Activated CD4-positive, alpha-beta T cell treated with anti-CD3 and anti-CD28 coated beads for 48 hours (primary cell): ENCODE results near the gene SPX.

Source experiments
- DNase-seq: peaks from one replicate; pipeline ENCODE4 v3.0.0-alpha.2; 2020

Gene SPX

DNA sequence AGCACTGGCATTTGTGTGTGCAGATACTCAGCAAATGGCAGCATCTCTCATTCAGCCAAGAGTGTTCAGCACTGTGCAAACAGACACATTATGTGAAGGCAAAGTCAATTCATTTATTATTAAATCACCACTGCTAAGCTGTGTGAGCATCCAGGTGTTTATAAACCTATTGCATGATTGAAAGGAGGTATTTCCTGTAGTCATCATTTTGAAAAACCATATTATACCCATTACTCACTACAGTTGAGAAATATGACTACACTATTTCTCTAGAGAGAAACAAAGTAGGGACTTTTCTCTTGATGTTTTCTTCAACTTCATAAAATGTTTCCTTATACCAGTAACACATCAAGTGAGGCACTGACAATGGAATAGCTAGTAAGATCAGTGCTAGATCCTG is 13.7 kb downstream of the SPX start:
- no peak for DNase-seq

DNA sequence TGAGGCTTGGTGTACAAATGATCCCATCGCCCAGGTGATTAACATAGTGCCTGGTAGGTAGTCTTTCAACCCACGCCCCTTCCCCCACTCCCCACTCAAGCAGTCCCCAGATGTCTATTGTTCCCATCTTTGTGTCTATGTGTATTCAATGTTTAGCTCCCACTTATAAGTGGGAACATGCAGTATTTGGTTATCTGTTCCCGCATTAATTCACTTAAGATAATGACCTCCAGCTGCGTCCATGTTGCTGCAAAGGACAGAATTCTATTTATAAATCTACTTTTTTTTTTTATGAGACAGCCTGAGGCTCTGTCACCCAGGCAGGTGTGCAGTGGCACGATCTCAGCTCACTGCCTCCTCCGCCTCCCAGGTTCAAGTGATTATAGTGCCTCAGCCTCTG is 15.7 kb downstream of the SPX start:
- DNase-seq = no peak

DNA sequence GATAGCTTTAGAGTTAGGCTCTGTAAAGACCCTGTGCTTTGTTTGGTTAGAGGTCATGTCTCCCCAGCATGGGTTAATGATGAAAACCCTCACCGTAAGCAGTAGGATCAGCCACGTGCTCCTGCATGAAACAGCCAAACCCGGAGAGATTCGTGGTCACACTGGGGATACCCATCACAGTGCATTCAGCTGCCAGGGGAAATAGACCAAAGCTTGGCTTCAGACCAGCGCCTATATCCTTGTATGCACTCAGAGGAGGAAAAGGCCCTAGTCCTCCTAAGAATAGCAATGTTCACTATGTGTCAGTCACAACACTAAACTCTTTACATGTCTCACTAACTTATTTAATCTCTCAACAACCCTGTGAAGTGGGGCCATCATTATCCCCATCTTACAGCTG is 16.3 kb downstream of the SPX start:
- no peak for DNase-seq

DNA sequence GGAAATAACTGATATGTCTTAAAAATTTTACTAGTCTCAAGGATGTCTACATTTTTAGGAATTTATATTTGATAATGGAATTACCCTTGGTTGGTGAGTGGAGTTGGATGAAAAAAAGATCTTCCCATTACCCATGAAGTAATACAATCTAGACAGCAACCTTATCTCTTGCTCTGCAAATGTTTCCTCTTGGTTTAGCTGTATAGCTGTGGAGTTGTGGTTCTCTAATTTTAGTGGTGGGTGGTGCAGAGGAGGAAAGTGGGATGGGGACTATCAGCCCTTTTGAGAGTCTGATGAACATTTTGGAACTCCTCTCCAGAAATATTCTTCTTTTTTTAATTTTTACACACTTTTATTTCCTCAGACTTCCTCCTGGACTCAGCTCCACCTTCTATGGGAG is 17.1 kb downstream of the SPX start:
- DNase-seq = no peak

DNA sequence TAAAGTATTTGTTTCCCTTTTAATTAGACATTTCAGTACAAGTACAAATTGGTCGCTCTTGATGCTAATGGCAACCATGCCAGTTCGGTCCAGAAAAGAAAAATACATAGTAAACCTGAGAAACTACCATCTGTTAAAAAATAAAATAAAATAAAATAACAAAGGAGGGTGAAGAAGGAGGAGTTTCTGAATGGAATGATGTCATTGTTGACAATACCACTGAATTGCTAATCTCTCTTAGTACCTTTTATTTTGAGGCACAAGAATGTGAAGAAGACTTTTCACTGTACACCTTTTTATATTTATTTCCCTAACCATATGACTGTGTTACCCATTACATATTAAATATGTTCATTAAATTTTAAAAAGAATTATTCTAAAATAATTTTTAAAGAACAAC is 19.5 kb downstream of the SPX start:
- no peak for DNase-seq

DNA sequence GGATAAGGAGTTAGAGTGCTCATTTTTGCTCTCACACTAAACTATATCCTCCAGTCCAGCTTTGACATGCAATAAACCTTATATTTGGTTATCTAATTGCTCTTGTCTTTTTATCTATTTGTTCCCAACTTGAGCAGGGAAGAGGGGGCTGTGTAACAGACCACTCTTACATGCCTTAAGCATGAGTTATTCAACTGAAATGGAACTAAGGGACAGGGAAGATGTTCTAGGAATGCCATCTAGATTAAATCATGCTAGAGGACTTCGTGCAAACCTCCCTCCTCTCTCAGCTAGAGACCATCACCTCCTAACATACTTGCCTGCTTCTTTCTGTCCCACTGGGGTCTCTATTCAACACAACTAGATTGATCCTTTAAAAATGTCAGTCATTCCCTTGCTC is 20.6 kb downstream of the SPX start:
- no peak for DNase-seq

DNA sequence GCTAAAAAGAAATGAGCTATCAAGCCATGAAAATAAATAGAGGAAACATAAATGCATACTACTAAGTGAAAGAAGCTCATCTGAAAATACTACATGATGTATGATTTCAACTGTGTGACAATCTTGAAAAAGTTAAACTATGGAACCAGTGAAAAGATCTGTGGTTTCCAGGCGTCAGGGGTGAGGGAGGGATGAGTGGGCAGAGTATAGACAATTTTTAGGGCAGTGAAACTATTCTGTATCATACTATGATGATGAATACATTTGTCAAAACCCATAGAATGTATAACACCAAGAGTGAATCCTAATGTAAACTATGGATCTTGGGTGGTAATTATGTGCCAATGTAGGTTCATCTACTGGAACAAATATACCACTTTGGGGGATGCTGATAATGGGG is 21.3 kb downstream of the SPX start:
- DNase-seq = peak; percentile 41

DNA sequence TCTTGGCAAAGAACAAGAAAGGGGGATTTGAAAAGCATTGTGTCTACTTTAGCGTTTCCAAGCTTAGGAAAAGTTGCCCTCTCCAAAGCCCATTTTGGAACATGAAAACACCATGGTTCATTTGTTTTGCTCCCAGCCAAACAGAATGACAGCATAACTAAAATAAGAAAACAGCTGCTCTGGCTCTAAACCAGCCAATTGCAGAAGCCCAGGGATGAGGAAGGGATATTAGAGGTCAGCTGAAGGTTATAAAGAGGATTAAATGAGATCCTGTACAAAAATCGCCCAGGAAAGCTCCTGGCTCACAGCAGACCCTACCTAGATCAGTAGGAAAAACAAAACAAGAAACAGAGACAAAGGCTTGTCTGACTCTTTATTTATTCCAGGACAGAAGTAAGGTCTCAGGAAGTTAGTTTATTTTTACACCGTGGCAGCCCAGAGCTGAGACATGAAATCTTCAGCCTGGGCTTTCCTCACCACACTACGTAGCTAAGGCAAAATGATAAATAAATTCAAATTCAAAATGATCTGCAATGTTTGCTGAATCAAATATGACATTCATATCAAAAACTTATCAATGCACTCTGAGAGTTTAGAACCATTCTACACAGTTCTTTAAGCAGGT is 25.9 kb downstream of the SPX start:
- DNase-seq = no peak

DNA sequence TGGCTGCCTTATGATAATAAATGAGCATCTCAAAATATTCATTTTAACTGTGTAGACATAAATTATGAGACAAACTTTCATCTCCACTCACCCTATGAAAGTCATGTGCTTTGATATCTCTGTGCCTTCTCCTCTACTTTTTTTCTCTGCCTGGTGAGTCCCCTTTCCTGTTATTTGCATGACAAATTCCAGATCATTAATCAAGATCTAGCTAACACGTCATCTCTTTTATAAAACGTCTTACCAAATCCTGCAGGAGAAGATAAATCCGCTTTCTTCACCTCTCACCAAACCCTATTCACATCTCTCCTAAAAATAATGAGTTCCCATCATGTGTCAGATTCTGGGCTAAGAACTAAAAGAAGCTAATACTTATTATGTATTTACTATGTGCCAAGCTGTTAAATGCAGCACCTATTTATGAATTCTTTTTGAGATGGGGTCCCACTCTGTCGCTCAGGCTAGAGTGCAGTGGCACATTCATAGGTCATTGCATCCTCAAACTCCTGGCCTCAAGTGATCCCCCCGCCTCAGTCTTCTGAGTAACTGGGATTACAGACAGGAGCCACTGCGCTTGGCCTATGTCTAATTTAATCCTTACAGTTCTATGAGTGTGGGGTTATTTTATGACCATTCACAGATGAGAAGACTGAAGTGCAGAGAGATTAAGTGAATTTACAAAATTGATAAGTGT is 26.7 kb downstream of the SPX start:
- DNase-seq = no peak

DNA sequence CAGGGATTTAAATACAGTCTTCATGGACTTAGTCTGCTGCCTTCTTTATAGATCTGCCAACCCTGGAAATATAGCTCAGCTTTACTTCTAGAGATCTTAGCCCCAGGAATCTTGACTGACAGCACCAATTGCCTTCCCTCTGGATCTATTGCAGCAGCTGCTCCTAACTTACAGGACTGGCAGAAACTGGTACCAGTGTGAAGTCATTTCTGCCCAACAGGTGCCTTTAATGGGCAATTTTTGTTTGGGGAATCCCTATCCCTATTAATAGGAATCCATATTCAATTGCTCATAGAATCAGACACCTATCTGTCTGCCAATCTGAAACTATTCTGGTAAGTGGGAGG is 27.2 kb downstream of the SPX start:
- DNase-seq = no peak

DNA sequence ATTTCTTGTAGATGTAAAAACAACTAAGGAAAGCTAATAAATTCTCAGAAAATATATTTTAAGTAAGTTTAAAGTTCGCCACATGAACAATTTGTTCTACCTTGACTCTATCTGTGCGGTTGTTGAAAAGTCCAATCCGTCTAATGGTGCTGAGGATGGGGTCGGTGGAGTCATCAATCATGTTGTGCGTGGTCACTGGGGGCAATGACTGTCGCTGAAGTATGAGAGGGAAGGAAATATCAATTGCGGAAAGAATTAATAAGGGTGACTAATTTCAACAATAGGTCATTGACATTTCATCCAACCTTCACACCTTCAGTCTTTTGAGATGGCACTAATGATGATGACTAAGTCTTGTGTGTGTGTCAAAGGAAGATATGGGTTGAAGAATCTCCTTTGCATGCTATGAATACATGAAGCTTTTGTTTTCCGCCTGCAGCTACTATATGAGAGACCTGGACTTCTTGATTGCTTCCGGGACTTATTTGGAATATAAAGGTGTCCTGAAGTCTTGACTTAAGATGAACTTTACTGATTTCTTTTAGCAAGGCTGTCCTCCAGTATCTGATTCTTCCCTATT is 32.1 kb downstream of the SPX start:
- DNase-seq = no peak

DNA sequence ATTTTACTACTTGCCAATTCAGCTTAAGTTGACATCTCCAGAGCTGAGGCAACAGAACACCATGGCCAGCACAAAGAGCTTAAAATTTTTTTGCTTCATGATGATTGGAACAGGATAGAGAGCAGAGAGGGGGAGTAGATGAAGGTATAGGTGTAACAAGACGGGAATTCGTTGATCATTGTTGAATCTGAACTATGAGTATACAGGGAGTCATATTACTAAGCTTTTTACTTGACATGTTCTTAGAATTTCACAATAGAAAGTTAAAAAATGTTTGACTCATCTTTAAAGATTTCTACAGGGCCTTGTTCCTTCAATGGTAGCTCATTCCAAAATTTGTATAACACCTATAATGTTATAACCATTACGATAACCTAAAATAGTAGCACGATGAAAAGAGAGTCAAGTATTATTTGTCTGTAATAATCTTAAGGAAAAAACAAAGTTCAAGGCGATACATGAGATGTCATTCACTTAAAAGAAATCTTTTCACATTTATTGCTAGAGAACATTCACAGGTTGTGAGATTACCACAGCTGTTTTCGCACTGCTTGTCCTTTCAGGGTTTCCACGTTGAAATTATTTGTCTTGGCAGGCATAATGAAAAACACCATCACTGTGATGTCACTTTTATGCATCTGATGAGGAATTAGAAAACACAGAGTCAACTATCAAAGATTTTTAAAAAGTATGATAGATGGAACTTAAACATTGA is 33.9 kb downstream of the SPX start:
- DNase-seq = no peak

DNA sequence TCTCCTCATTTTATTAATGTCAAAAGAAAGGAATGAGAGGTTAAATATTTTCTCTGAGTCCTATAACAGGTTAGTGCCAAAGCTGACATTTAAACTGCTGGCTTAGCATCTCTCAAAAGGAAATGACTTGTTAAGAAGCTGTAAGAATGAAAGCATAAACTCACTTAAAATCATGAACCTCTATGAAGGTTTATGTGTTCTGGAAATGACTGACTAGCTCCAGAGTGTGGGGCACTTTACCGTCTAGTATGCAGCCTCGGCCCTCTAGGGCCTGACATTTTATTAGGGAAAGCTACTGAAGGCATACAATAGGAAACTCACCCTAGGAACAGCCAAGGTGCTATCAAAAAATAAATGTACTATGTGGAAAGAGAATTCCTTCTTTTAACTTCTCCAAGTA is 35.1 kb downstream of the SPX start:
- no peak for DNase-seq

DNA sequence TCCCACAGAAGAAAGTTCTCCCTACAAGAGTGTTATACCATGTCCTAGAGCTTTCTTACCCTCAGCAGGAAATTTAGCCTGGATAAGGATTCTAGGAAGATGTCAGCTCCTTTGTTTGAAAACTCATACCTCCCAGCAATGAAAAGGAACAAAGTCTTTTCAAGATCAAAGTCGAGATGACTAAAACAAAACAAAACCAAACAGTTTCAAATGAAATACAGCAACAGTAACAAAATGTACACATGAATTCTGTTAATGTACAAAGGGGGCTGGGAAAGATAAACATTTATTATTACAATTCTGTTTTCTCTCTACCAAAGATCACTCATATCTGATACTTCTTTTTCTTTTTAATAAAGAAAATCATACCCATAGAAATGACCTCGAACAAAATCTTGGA is 36.8 kb downstream of the SPX start:
- no peak for DNase-seq

DNA sequence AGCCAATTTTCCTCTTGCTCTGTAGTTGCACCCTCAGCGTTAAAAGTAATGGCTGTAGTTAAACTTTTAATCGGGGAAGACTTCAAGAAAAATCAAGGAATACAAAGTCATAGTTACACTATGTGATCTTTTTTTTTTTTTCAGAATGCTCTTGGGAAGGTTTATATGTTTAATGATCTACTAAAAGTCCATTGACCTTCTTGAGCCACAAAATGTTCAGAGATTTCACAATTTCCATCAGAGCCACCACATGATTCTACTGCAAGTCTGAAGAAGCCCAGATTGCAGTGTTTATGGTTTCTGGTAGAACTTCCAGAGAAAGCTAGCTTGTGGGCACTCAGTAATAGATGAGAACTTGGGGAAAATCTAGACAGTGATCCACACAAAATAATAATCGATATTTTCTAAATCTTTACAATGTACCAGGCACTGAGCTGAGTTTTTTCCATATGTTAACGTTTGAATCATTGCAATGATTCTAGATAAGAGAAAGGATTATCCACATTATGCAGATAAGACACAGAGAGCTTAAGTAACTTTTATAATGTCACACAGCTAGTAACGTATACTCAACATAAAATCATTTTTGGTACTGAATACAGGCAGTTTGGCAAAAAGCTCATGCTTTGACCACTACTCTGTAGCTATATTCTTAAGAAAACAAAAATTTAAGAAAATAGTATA is 40.3 kb downstream of the SPX start:
- DNase-seq = no peak

DNA sequence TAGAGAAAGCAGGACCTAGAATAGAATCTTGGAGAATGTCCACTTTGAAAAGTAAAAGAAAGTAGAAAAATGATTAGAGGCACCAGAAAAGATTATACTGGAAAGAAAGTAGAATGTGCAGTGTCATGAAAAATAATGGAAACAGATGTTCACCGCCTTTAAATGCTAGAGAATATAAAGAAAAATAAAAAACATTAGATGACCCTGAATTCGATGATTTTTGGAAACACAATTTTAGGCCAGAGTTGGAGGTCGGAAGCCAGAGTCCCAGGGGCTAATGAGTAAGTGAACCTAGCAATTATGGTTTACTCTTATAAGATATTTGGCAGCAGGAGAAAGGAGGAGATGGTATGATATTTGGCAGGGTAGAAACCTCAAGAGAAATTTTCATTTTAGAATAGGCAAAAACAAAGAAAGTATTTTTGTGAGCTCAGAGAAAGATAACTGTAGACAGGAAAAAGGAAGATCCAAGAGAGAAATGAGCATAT is 40.9 kb downstream of the SPX start:
- no peak for DNase-seq

DNA sequence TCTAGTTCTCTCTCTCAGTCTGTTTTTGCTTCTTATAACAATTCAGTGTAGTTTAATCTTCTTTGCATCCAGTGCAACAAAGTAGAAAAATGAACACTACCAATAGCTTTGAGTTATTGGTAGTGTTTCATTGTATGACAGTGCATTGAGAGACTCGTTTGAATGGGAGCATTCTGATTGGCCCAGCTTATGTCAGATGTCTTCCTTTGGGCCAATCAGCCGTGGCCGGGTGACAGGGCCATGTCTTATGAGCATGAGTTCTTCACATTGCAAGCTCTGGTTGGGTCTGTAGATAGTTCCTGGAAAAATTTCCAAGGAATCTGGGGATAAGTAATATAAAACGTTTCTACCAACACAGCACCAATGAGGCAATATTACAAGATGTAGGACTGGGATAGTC is 42.0 kb downstream of the SPX start:
- no peak for DNase-seq

DNA sequence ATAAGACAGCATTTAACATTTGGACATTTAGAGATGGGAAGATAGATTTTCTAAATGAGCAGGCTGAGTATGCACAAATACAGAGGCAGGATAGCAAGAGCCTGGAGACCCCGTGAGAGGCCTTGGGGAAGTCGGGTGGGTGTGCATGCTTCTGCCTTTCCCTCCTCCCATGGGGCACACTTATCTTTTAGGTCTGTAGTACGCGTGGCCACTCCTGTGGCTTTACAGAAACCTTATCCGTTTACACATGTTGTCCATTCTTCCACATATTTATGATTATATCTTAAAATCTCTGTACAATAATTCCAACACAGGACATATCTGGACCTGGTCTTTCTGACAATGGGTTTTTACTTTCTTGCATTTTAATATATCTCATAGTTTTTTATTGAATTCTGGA is 45.0 kb downstream of the SPX start:
- DNase-seq = no peak

DNA sequence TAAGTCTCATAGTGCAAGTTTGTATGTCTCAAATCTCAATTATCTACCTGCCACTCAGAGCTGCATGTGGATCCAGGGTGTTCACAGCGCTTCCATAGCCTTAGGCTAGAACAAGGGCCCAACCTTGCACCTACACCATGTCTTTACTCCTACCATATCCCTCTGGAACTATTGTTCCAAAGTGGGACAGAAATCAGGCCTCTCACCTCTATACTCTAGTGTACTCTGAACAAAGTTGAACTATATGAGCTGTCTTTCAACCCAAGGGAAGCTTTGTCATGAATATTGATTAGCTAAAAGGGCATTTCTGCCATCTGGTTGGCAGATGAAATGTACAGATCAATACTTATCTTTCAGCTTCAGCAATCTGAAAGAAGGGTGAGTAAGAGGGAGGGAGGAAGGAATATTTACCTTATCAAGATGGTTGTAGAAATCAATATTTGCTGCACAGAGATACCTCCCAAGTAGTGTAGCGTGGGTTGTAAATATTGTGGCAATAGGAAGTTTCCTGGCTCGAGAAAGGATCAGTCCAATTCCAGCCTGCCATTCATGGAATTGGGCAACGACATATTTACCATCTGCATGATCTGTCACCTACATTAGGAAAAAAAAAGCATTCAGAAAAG is 47.8 kb downstream of the SPX start:
- DNase-seq = no peak

DNA sequence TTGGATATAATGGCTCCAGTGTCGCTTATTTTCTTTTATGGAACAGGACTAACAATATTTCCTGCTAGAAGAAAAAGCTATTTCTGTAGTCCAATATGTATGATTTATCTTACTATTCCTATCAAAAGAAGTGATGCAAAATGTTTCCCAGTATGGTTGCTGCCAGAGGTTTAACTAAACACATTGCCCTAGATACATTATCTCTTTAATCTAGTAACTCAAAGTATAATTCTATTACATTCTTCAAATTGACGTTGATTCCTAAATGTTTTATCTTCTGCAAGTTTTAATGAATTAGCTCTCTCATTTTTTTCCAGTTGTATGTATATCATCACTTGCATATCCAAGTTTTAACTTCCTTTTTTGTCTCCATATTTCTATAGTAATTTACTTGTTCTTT is 50.3 kb downstream of the SPX start:
- DNase-seq = no peak

DNA sequence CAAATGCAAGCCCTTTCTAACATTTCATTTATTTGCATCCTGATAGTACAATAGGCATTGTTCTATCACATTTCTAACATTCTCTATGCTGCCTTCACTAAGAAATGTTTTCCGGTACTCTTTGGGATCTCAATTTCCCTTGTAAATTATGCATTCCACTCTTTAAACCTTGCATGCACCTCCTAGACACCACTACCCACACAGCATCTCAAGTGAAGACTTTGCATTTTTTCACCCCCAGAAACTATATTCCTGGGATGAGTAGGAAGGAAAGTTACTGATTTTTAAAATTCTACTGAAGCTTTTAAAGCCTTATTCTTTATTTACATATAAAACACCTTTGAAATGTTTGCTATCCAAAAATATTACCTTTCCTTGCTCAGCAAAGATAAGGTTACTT is 51.4 kb downstream of the SPX start:
- no peak for DNase-seq

DNA sequence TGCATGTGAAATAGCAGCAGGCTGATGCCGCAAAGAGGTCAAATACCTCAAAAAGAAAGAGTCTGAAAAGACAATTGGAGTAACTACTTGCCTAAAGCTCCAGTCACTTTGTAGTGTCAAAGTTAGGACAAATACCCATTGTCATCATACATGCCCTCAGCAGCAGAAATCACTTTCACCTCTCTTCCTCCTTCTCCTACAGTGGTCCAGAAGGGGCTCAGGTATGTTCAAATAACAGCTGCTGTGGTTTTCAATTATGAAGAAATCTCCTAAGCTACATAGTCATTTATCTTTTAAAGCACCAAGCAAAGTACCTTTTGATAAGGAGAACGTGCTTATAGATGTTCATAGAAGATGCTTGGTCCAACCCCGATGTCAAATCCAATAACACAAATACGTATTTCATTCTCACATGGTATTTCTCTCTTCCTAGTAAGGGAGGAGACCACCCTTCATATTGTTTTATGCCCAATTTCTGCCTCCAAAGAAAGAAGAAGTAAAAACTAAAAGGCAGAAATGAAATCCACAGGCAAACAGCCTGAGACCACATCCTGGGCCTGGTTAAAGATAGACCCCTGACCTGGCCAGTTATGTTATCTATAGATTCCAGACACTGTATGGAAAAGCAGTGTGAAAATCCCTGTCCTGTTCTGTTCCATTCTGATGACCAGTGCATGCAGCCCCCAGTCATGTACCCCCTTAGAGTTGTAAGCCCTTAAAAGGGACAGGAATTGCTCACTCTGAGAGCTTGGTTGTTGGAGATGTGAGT is 54.8 kb downstream of the SPX start:
- no peak for DNase-seq
